ENCODE data around the gene CCDC85C.

CCDC85C gene

DNA sequence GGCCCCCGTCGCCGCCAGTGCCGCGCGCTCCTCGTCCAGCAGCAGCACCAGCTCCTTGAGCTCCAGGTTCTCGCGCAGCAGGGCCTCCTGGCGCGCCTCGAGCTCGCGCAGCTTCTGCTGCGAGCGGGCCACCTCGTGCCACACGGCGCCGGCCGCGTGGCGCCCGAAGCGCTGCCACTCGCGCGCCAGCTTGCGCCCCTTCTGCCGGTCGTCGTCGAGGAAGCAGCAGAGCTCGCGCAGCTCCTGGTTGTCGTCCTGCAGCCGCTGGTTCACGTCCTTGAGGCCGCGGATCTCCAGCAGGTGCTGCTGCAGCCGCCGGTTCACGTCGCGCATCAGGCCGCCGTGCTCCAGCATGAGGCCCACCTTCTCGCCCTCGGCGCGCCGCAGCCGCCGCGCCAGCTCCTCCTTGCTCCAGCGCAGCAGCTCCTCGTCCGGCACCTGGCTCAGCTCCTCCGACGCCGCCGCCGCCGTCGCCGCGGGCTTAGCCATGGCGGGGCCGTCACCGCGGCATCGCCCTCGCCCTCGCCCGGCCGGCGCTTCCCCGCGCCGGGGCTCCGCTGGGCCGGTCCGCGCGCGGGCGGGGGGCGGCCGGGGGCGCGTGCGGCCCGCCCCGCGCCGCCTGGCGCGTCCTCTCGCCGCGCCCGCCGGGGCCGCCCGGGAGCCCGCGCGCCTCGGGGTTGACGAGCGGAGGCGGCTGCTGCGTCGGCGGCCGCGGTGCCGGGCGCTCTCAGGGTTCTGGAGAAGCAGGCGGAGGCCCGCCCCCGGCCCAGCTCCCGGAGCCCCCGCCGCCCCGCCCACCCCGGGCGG is at the start of gene CCDC85C:
CCDC85C (minus strand) TSS at position 737 of the 807 bp plus-strand sequence; CDS start at position 489, 248 bp downstream.
- H3K4me3 ChIP-seq (ENCODE audit: low read length) = peak within 1 kb of the TSS; percentile 78
- peaks cover 41% of the 10 kb centered on the region for H3K27me3 ChIP-seq (ENCODE audit: control insufficient read depth, insufficient read depth, low read length)
- peaks cover 24% of the 10 kb centered on the region for H3K4me1 ChIP-seq (ENCODE audit: control insufficient read depth, low read depth, low read length)
- H3K36me3 ChIP-seq (ENCODE audit: control insufficient read depth, low read depth, low read length) = no peaks in the 10 kb centered on the region
- no peaks in the 10 kb centered on the region for H3K9me3 ChIP-seq (ENCODE audit: control insufficient read depth, low read depth, low read length)
- H3K27ac ChIP-seq (ENCODE audit: low read length) = no peak within 1 kb of the TSS
- peak within 1 kb of the TSS; percentile 56 for H3K9ac ChIP-seq (ENCODE audit: low read length)

DNA sequence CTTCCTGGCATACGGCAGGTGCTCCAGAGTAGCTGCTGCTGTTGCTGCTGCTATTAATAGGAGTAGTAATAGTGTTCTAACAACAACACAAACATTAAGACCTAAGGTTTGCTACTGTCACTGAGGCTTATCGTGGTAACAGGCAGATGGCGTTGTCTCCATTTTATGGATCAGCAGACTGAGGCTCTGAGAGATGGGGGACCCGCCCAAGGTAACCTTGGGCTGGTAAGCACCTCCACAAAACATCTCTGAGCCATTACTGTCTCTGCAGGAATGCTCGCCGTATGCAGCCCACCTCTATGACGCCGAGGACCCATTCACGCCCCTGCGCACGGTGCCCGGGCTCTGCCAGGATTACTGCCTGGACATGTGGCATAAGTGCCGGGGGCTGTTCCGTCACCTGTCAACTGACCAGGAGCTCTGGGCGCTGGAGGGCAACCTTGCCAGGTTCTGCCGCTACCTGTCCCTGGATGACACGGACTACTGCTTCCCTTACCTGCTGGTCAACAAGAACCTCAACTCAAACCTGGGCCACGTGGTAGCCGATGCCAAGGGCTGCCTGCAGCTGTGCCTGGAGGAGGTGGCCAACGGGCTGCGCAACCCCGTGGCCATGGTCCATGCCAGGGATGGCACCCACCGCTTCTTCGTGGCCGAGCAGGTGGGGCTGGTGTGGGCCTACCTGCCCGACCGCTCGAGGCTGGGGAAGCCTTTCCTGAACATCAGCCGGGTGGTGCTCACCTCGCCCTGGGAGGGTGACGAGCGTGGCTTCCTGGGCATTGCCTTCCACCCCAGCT is 48.1 kb upstream of the CCDC85C start:
- Histone ChIP-seq H3K9ac (ENCODE audit: low read length) (no peak overlapping the region), H3K27ac (ENCODE audit: low read length) (no peak overlapping the region), H3K4me1 (ENCODE audit: control insufficient read depth, low read depth, low read length) (no peaks in the 10 kb centered on the region), H3K9me3 (ENCODE audit: control insufficient read depth, low read depth, low read length) (no peaks in the 10 kb centered on the region), H3K27me3 (ENCODE audit: control insufficient read depth, insufficient read depth, low read length) (no peaks in the 10 kb centered on the region), H3K36me3 (ENCODE audit: control insufficient read depth, low read depth, low read length) (no peaks in the 10 kb centered on the region), H3K4me3 (ENCODE audit: low read length) (no peak overlapping the region)

DNA sequence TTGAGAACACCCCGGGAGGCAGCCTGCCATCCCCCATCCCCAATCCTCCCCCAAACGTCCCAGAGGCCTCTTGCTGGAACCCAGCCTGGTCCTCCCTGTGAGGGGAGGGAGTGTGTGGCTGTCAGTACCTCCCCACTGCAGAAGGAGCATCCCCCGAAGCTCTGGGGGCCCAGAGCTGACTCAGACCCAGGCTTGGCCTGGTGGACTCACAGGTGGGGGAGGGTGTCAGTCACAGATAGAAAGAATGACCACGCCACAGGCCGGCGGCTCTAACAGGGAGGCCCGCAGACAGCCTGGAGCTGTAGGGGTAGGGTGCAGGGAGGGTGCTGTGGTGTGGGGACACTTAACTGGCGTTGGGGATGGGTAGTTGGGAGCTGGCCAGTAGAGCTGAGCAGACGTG is 46.2 kb upstream of the CCDC85C start:
- H3K27me3 ChIP-seq (ENCODE audit: control insufficient read depth, insufficient read depth, low read length) = peaks cover 10% of the 10 kb centered on the region
- no peak overlapping the region for H3K4me3 ChIP-seq (ENCODE audit: low read length)
- H3K9ac ChIP-seq (ENCODE audit: low read length) = no peak overlapping the region
- peaks cover 3% of the 10 kb centered on the region for H3K4me1 ChIP-seq (ENCODE audit: control insufficient read depth, low read depth, low read length)
- H3K9me3 ChIP-seq (ENCODE audit: control insufficient read depth, low read depth, low read length) = no peaks in the 10 kb centered on the region
- no peak overlapping the region for H3K27ac ChIP-seq (ENCODE audit: low read length)
- H3K36me3 ChIP-seq (ENCODE audit: control insufficient read depth, low read depth, low read length) = no peaks in the 10 kb centered on the region

DNA sequence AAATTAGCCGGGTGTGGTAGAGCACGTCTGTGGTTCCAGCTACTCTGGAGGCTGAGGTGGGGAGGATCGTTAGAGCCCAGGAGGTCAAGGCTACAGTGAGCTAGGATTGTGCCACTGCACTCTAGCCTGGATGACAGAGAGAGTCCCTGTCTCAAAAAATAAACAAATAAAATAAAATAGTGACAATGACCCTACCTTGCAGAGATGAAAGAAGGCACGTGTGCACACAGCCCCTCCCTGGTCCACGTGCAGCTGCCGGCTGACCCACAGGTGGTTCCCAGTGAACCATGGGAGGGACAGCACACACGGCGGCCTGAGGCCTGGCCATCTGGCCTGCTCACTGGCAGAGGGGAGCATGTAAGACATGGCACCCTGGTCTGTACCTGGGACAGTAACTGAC is 45.6 kb upstream of the CCDC85C start:
- Histone ChIP-seq H3K9me3 (ENCODE audit: control insufficient read depth, low read depth, low read length) (no peaks in the 10 kb centered on the region), H3K36me3 (ENCODE audit: control insufficient read depth, low read depth, low read length) (no peaks in the 10 kb centered on the region), H3K9ac (ENCODE audit: low read length) (no peak overlapping the region), H3K27me3 (ENCODE audit: control insufficient read depth, insufficient read depth, low read length) (peaks cover 13% of the 10 kb centered on the region), H3K4me3 (ENCODE audit: low read length) (no peak overlapping the region), H3K4me1 (ENCODE audit: control insufficient read depth, low read depth, low read length) (peaks cover 3% of the 10 kb centered on the region), H3K27ac (ENCODE audit: low read length) (no peak overlapping the region)

DNA sequence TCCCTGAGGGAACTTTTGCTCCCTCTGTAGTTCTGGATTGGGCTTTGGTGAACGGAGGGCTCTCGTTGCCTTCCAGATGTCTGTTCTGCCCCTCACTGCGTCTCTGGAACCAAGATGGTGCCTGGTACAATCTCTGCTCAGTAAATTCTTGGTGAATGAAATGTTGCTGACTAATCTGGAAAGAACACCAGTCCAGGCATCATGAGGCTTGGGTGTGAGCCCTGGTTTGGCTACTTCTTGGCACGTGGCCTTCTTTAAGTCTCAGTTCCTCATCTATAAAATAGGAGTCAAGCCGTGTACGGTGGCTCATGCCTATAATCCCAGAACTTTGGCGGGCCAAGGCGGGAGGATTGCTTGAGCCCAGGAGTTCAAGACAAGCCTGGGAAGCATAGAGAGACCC is 45.2 kb upstream of the CCDC85C start:
- peaks cover 18% of the 10 kb centered on the region for H3K27me3 ChIP-seq (ENCODE audit: control insufficient read depth, insufficient read depth, low read length)
- H3K4me3 ChIP-seq (ENCODE audit: low read length) = no peak overlapping the region
- peaks cover 3% of the 10 kb centered on the region for H3K4me1 ChIP-seq (ENCODE audit: control insufficient read depth, low read depth, low read length)
- H3K9ac ChIP-seq (ENCODE audit: low read length) = no peak overlapping the region
- no peak overlapping the region for H3K27ac ChIP-seq (ENCODE audit: low read length)
- H3K9me3 ChIP-seq (ENCODE audit: control insufficient read depth, low read depth, low read length) = no peaks in the 10 kb centered on the region
- no peaks in the 10 kb centered on the region for H3K36me3 ChIP-seq (ENCODE audit: control insufficient read depth, low read depth, low read length)

DNA sequence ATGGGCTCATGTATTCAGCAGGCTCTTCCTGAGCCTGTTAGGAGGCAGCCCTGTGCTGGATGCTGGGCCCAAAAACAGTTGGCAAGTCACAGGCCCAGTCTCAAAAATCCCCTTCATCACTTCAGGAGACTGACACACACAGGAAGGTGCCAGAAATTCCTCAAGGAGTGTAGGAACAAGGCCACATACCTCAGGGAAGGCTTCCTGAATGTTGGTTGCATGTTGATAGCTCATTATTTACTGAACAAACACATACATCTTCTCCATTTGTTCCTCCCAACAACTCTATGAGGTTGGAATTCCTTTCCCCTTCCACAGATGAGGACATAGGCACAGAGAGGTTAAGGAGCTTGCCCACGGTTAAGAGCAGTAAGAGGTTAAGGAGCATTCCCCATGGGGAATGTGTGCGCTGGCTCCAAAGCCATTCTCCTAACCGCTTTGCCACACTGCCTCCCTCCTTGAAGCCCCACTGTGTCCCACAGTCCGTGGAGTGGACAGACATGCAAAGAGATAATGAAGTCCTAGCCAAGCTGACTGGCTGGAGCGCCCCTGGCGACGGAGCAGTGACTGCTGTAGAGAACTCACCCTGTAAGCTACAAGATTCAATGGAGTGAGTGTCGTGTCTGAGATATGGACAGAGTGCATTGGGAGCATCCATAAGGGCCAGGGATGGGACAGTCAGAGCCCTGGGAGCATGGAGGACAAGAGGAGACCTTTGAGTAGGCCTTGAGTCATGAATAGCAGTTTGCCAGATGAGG is 44.2 kb upstream of the CCDC85C start:
- Histone ChIP-seq H3K27me3 (ENCODE audit: control insufficient read depth, insufficient read depth, low read length) (peaks cover 28% of the 10 kb centered on the region), H3K4me1 (ENCODE audit: control insufficient read depth, low read depth, low read length) (peaks cover 3% of the 10 kb centered on the region)

DNA sequence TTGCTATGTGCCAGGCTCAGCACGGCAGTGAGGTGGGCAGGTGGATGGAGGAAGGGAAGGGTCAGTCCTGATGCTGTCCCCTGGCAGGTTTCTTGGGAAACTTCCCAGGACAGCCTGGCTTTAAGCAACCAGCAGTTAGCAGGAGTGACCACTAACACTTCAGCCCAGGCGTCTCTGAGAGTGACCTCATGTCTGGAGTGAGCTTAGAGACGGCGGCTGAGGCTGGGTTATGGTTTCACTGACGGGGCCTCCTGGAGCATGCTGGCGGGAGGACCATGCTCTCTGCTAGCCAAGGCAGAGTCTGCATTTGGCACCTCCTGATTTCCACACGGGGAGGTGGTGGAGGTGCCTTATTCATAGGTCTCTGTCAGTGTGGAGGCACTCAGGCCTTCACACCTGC is 43.4 kb upstream of the CCDC85C start:
- Histone ChIP-seq H3K4me1 (ENCODE audit: control insufficient read depth, low read depth, low read length) (peaks cover 3% of the 10 kb centered on the region), H3K4me3 (ENCODE audit: low read length) (no peak overlapping the region), H3K36me3 (ENCODE audit: control insufficient read depth, low read depth, low read length) (no peaks in the 10 kb centered on the region), H3K27ac (ENCODE audit: low read length) (no peak overlapping the region), H3K27me3 (ENCODE audit: control insufficient read depth, insufficient read depth, low read length) (peaks cover 28% of the 10 kb centered on the region), H3K9ac (ENCODE audit: low read length) (no peak overlapping the region), H3K9me3 (ENCODE audit: control insufficient read depth, low read depth, low read length) (no peaks in the 10 kb centered on the region)

More for the DNA sequence above, 44.2 kb upstream of the CCDC85C start:
- no peak overlapping the region for H3K9ac ChIP-seq (ENCODE audit: low read length)
- H3K27ac ChIP-seq (ENCODE audit: low read length) = no peak overlapping the region
- H3K4me3 ChIP-seq (ENCODE audit: low read length) = no peak overlapping the region
- H3K36me3 ChIP-seq (ENCODE audit: control insufficient read depth, low read depth, low read length) = no peaks in the 10 kb centered on the region
- H3K9me3 ChIP-seq (ENCODE audit: control insufficient read depth, low read depth, low read length) = no peaks in the 10 kb centered on the region

DNA sequence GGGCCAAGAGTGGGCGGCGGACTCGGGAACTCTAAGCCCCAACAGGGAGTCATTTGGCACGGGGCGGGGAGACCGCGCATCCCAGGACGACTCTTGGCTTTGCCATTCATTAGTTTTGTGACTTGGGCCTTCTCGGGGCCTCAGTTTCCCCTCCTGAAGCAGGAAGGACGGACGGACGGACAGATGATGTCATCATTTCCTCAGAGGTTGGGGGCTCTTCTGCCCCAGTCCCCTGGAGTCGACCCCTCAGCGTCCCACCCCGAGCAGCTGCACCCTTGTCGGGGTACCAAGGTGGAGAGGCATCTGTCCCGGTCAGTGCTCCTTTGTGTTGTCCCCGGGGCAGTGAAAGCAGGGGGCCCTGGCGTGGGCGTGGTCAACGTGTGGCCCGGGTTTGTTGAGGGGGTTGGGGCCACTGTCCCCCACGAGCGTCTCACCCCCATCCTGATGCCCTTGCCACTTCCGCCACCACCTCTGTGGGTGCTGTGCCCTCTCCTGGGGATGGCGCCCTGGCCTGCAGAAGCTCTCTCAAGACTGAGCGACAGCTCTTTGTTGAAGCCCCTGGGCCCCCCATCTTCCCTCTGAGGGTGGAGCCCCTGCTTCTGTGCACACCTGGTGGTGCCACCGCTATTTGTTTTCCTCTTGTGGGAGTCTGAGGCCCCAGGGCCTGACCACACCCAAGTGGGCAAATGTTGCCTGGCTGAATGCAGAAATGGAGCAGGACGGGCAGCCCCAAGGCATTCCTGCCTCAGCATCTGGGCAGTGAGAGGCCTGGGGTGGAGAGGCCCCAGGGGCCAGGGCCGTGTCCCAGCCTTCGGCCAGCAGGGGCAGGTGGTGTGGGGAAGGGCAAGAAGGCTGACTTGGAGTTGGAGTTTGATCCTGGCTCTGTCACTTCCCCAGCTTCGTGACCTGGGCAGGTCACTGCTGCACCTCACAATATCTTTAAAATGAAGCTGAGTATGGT is 41.8 kb upstream of the CCDC85C start:
- peaks cover 28% of the 10 kb centered on the region for H3K27me3 ChIP-seq (ENCODE audit: control insufficient read depth, insufficient read depth, low read length)
- no peaks in the 10 kb centered on the region for H3K36me3 ChIP-seq (ENCODE audit: control insufficient read depth, low read depth, low read length)
- peak overlapping the region; percentile 63 for H3K4me3 ChIP-seq (ENCODE audit: low read length)
- H3K27ac ChIP-seq (ENCODE audit: low read length) = no peak overlapping the region
- no peaks in the 10 kb centered on the region for H3K9me3 ChIP-seq (ENCODE audit: control insufficient read depth, low read depth, low read length)
- peaks cover 3% of the 10 kb centered on the region for H3K4me1 ChIP-seq (ENCODE audit: control insufficient read depth, low read depth, low read length)
- no peak overlapping the region for H3K9ac ChIP-seq (ENCODE audit: low read length)

DNA sequence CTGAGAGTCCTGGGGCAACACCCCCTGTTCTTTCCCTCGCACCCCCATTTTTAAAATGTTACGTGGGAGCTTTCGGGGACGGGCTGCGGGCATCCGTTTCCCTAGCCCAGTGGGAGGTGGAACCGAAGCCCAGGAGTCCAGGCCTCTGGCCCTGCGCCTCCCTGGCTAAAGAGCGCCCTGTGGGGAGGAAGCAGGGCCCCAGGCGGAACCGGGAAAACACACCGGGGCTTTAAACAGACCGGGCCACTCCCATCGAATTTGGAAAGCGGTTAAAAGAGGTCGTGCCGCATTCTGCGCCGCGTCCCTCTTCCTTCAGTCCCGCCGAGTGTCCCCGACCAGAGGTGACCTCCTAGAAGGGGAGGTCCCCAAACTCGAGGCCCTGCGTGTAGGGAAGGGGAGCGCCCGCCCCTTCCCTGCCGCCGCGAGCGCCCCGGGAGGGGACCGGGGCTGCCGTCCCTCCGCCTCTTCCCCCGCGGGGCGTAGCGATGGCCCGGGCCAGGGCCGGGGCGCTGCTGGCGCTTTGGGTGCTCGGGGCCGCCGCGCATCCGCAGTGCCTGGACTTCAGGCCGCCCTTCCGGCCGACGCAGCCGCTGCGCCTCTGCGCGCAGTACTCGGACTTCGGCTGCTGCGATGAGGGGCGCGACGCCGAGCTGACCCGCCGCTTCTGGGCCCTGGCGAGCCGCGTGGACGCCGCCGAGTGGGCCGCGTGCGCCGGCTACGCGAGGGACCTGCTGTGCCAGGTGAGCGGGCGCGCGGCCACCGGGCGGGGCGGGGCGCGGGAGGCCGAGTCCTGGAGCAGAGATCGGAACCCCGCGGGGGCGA is 40.9 kb upstream of the CCDC85C start, which contains the start of gene HHIPL1:
HHIPL1 (plus strand) TSS at position 407 of the 822 bp plus-strand sequence; CDS start at position 486, 79 bp downstream.
- Histone ChIP-seq H3K9me3 (ENCODE audit: control insufficient read depth, low read depth, low read length) (no peaks in the 10 kb centered on the region), H3K9ac (ENCODE audit: low read length) (no peak within 1 kb of the TSS), H3K27ac (ENCODE audit: low read length) (no peak within 1 kb of the TSS), H3K27me3 (ENCODE audit: control insufficient read depth, insufficient read depth, low read length) (peaks cover 28% of the 10 kb centered on the region), H3K4me3 (ENCODE audit: low read length) (peak within 1 kb of the TSS; percentile 63), H3K36me3 (ENCODE audit: control insufficient read depth, low read depth, low read length) (no peaks in the 10 kb centered on the region), H3K4me1 (ENCODE audit: control insufficient read depth, low read depth, low read length) (peaks cover 3% of the 10 kb centered on the region)

DNA sequence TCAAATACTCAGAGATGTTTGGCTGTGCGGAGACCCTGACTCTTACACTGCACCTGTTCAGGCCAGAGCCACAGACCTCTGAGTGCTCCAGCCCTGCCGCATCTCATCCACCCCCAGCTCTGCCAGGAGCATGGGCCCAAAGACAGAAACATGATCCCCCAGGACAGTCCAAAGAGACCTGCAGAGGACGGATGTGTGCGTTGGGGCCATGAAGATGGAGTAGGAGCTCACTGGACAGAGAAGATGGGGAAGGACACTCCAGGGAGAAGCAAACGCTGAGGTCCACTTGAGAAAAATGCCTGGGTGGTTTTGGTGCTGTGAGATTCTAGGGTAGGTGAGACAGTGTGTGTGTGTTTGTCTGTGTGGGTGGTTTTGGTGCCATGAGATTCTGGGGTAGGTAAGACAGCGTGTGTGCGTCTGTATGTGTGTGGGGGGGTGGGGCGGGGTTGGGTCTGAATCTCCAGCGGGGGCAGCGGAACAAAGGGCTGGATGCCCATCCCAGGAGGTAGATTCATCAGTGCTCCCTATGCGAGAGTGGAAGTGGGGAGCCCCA is 40.1 kb upstream of the CCDC85C start:
- Histone ChIP-seq H3K4me1 (ENCODE audit: control insufficient read depth, low read depth, low read length) (peaks cover 3% of the 10 kb centered on the region), H3K4me3 (ENCODE audit: low read length) (peak overlapping the region; percentile 63), H3K36me3 (ENCODE audit: control insufficient read depth, low read depth, low read length) (no peaks in the 10 kb centered on the region), H3K27me3 (ENCODE audit: control insufficient read depth, insufficient read depth, low read length) (peaks cover 28% of the 10 kb centered on the region), H3K9ac (ENCODE audit: low read length) (no peak overlapping the region), H3K9me3 (ENCODE audit: control insufficient read depth, low read depth, low read length) (no peaks in the 10 kb centered on the region), H3K27ac (ENCODE audit: low read length) (no peak overlapping the region)
